GM21526 (cell line): ENCODE measurements around the gene BHMT.
"Not testable (repeated sequence)": the region's sequence is repeated elsewhere in the genome, so short reads cannot be mapped to it uniquely, and the experiment has no call there.

ENCODE experiments used
- ATAC-seq: cut with Tn5 transposase; IDR thresholded peaks from one replicate; pipeline ENCODE4 v1.9.1; 2021; ENCODE audit warnings: moderate library complexity; ENCODE audit not compliant: unreplicated experiment, low FRiP score

BHMT gene

GRCh38 chr5:79109527-79110492 is 1.8 kb upstream of the BHMT start:
- ATAC-seq, result no peak

- no peak for ATAC-seq
Observed at GRCh38 chr5:79111960-79112702, 522 bp downstream of the BHMT start.

- no peak for ATAC-seq
Observed at GRCh38 chr5:79112703-79113058, 1.1 kb downstream of the BHMT start.

GRCh38 chr5:79119486-79119885 is 7.9 kb downstream of the BHMT start:
- ATAC-seq, result no peak

GRCh38 chr5:79120221-79120620 is 8.6 kb downstream of the BHMT start:
- ATAC-seq, result no peak

- ATAC-seq, result no peak
Observed at GRCh38 chr5:79122973-79123372, 11.4 kb downstream of the BHMT start.

GRCh38 chr5:79124607-79125006 is 13.0 kb downstream of the BHMT start:
- no peak for ATAC-seq

- no peak for ATAC-seq
Observed at GRCh38 chr5:79130781-79131180, 19.2 kb downstream of the BHMT start.

GRCh38 chr5:79133121-79133656 is 21.6 kb downstream of the BHMT start:
- no peak for ATAC-seq

GRCh38 chr5:79133657-79134451 is 22.2 kb downstream of the BHMT start:
- no peak for ATAC-seq

GRCh38 chr5:79135790-79136553 is 24.4 kb downstream of the BHMT start:
- ATAC-seq, result no peak

- no peak for ATAC-seq
Observed at GRCh38 chr5:79136618-79137017, 25.0 kb downstream of the BHMT start.

GRCh38 chr5:79140553-79140952 is 28.9 kb downstream of the BHMT start:
- no peak for ATAC-seq

- ATAC-seq, result no peak
Observed at GRCh38 chr5:79143684-79144379, 32.2 kb downstream of the BHMT start.

GRCh38 chr5:79147076-79147475 is 35.5 kb downstream of the BHMT start:
- no peak for ATAC-seq

GRCh38 chr5:79149433-79149832 is 37.8 kb downstream of the BHMT start:
- ATAC-seq, result no peak

- ATAC-seq, result no peak
Observed at GRCh38 chr5:79151942-79152671, 40.5 kb downstream of the BHMT start.

GRCh38 chr5:79157305-79157704 is 45.7 kb downstream of the BHMT start:
- ATAC-seq, result no peak

GRCh38 chr5:79161647-79162046 is 50.0 kb downstream of the BHMT start:
- not testable (repeated sequence) for ATAC-seq
